Osteoblast (primary cell): Measurements from ENCODE around the gene TOP3A. TPM values are rescaled to one million over a fixed set of nuclear protein-coding genes. Genes with fewer than 3 reads are reported as not detected.

ENCODE experiments used
- DNase-seq: peaks from one replicate; pipeline ENCODE4 v3.0.0; 2011; ENCODE audit warnings: low spot score, mixed read lengths; ENCODE audit not compliant: insufficient read length; ENCODE audit errors: missing footprints
- H2AFZ ChIP-seq: 2 replicates; pipeline ENCODE4 v1.6.0; 2011; ENCODE audit warnings: mild to moderate bottlenecking, low read length
- H3K27ac ChIP-seq: 2 replicates; pipeline ENCODE4 v1.5.1; 2011; ENCODE audit warnings: mild to moderate bottlenecking, low read depth, low read length, moderate library complexity
- H3K27me3 ChIP-seq: 2 replicates; pipeline ENCODE4 v1.6.0; 2012; ENCODE audit warnings: mild to moderate bottlenecking, control low read depth, inconsistent platforms, low read length, moderate library complexity; ENCODE audit not compliant: insufficient read depth
- H3K36me3 ChIP-seq: 2 replicates; pipeline ENCODE4 v1.5.1; 2011; ENCODE audit warnings: mild to moderate bottlenecking, low read length, control low read depth, moderate library complexity; ENCODE audit not compliant: insufficient read depth
- H3K4me1 ChIP-seq: 2 replicates; pipeline ENCODE4 v1.5.1; 2011; ENCODE audit warnings: mild to moderate bottlenecking, low read length, control low read depth, moderate library complexity; ENCODE audit not compliant: insufficient read depth
- H3K4me2 ChIP-seq: 2 replicates; pipeline ENCODE4 v1.6.0; 2011; ENCODE audit warnings: mild to moderate bottlenecking, low read length; ENCODE audit not compliant: insufficient read depth
- H3K4me3 ChIP-seq: fragments of 200-600 bp; sonication (generic); 3 replicates; pipeline ENCODE4 v1.5.1; 2012; ENCODE audit warnings: mild to moderate bottlenecking, low read length, inconsistent platforms; ENCODE audit not compliant: insufficient read depth
- H3K79me2 ChIP-seq: 2 replicates; pipeline ENCODE4 v1.6.0; 2012; ENCODE audit warnings: mild to moderate bottlenecking, low read length, control low read depth, inconsistent platforms; ENCODE audit not compliant: insufficient read depth
- H3K9me3 ChIP-seq: 2 replicates; pipeline ENCODE4 v1.5.1; 2011; ENCODE audit warnings: low read depth, low read length, control low read depth
- H4K20me1 ChIP-seq: 2 replicates; pipeline ENCODE4 v1.6.0; 2012; ENCODE audit warnings: mild to moderate bottlenecking, low read length, control low read depth; ENCODE audit not compliant: insufficient read depth
- total RNA-seq: library from RNA; depleted of rRNA; stranded (reverse); fragments of >200 nt; gene quantifications from 2 replicates; pipeline ENCODE4 v1.2.3, GENCODE V29; 2012
- TF ChIP-seq, protein P1 (sequence below): IDR thresholded peaks from 2 replicates; pipeline ENCODE4 v1.5.1; 2011; ENCODE audit warnings: mild to moderate bottlenecking, low read depth, low read length, moderate library complexity; ENCODE audit errors: extremely low read depth

TOP3A gene
- total RNA-seq, 1 donor, result 36.2 TPM

DNA sequence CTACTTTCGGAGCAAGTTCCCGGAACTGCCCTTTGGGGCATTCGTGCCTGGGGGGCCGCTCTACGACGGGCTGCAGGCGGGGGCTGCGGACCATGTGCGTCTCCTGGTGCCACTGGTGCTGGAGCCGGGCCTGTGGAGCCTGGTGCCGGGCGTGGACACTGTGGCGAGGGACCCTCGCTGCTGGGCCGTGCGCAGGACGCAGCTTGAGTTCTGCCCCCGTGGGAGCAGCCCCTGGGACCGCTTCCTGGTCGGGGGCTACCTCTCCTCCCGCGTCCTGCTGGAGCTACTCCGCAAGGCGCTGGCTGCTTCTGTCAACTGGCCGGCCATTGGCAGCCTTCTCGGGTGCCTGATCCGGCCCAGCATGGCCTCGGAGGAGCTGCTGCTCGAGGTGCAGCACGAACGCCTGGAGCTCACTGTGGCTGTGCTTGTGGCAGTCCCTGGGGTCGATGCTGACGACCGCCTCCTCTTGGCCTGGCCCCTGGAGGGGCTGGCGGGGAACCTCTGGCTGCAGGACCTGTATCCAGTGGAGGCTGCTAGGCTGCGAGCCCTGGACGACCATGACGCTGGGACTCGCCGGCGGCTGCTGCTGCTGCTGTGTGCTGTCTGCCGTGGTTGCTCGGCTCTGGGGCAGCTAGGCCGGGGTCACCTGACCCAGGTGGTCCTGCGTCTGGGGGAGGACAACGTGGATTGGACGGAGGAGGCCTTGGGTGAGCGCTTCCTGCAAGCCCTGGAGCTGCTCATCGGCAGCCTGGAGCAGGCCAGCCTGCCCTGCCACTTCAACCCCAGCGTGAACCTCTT lies 50.7 kb downstream of the TOP3A start:
- TF ChIP-seq, protein P1, sequence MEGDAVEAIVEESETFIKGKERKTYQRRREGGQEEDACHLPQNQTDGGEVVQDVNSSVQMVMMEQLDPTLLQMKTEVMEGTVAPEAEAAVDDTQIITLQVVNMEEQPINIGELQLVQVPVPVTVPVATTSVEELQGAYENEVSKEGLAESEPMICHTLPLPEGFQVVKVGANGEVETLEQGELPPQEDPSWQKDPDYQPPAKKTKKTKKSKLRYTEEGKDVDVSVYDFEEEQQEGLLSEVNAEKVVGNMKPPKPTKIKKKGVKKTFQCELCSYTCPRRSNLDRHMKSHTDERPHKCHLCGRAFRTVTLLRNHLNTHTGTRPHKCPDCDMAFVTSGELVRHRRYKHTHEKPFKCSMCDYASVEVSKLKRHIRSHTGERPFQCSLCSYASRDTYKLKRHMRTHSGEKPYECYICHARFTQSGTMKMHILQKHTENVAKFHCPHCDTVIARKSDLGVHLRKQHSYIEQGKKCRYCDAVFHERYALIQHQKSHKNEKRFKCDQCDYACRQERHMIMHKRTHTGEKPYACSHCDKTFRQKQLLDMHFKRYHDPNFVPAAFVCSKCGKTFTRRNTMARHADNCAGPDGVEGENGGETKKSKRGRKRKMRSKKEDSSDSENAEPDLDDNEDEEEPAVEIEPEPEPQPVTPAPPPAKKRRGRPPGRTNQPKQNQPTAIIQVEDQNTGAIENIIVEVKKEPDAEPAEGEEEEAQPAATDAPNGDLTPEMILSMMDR, result no peak
- Histone ChIP-seq H3K27ac (no peak overlapping the region), H3K4me3 (no peak overlapping the region), H3K79me2 (peaks cover 26% of the 10 kb centered on the region), H3K4me1 (peaks cover 22% of the 10 kb centered on the region), H4K20me1 (peaks cover 9% of the 10 kb centered on the region), H3K27me3 (no peaks in the 10 kb centered on the region), H3K9me3 (no peaks in the 10 kb centered on the region), H3K4me2 (no peak overlapping the region), H2AFZ (no peak overlapping the region), H3K36me3 (peaks cover 20% of the 10 kb centered on the region)
- peak; percentile 62 for DNase-seq

DNA sequence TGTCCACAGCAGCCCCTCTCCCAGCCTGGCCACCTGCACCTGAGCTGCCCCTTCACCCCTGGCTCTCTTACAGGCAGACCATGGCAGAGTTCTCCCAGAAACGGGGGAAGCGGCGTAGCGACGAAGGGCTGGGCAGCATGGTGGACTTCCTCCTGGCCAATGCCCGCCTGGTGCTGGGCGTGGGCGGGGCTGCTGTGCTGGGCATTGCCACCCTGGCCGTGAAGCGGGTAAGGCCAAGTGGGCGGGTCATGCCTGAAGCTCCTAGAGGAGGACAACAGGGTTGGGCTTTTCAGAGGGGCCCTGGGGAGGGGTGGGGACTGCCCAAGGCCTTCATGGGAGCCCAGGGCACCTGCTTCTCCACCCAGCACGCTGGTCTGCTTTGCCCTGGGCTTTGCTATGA lies 52.2 kb downstream of the TOP3A start:
- TF ChIP-seq, protein P1, result no peak
- DNase-seq, result peak; percentile 73
- no peaks in the 10 kb centered on the region for H3K27me3 ChIP-seq
- H3K9me3 ChIP-seq, result no peaks in the 10 kb centered on the region
- H3K4me3 ChIP-seq, result no peak overlapping the region
- no peak overlapping the region for H2AFZ ChIP-seq
- H4K20me1 ChIP-seq, result peaks cover 11% of the 10 kb centered on the region
- peaks cover 20% of the 10 kb centered on the region for H3K36me3 ChIP-seq
- H3K4me1 ChIP-seq, result peaks cover 24% of the 10 kb centered on the region
- no peak overlapping the region for H3K27ac ChIP-seq
- peaks cover 33% of the 10 kb centered on the region for H3K79me2 ChIP-seq
- no peak overlapping the region for H3K4me2 ChIP-seq

DNA sequence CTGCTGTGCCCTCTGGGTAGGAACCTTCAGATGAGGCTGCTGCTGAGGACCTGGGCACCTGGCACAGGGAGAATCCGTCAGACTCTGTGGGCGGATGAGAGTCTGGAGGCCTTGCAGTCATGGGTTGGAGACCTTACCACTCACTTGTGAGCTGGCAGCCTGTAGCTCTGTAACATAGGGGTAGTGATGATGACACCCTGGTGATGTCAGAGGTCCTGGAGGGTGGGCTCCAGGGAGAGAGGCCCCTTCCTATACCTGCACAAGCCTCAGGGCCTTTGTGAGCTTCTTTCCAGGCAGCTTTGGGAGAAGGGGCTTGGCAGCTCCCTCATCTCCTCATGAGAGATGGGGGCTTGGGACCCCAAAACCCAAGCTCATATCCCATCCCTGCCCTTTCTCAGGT lies 52.7 kb downstream of the TOP3A start:
- Histone ChIP-seq H3K4me3 (no peak overlapping the region), H2AFZ (no peak overlapping the region), H3K4me2 (no peak overlapping the region), H3K27ac (peak overlapping the region; percentile 82), H4K20me1 (peaks cover 15% of the 10 kb centered on the region), H3K27me3 (no peaks in the 10 kb centered on the region), H3K4me1 (peaks cover 29% of the 10 kb centered on the region), H3K9me3 (no peaks in the 10 kb centered on the region), H3K79me2 (peaks cover 39% of the 10 kb centered on the region), H3K36me3 (peaks cover 20% of the 10 kb centered on the region)
- TF ChIP-seq, protein P1, result no peak
- peak; percentile 84 for DNase-seq

DNA sequence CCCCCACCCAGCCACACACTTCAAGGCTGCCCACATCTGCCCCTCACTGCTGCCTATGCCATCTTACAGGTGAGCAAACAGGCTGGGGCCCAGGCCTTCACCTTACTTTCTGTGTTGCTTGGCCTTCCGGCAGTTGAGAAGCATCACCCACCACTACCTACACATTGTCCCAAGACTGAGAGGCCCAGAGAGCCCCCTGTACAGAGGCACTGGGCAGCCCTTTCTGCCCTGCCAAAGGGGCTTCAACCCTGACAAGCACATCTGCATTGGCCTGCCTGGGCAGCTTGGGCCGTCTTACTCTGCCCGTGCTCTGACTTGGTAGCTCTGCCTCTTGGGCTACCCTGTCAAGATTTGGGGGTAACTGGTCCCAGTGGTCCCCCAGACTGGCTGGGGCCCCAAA lies 53.1 kb downstream of the TOP3A start:
- Histone ChIP-seq H3K27ac (peak overlapping the region; percentile 82), H2AFZ (no peak overlapping the region)
- TF ChIP-seq, protein P1, result no peak

More for the DNA sequence above, 53.1 kb downstream of the TOP3A start:
- peak overlapping the region; percentile 99 for H3K4me3 ChIP-seq
- peak; percentile 85 for DNase-seq
- H4K20me1 ChIP-seq, result peaks cover 19% of the 10 kb centered on the region
- peaks cover 20% of the 10 kb centered on the region for H3K36me3 ChIP-seq
- peaks cover 32% of the 10 kb centered on the region for H3K4me1 ChIP-seq
- no peaks in the 10 kb centered on the region for H3K27me3 ChIP-seq
- peak overlapping the region; percentile 93 for H3K4me2 ChIP-seq
- H3K79me2 ChIP-seq, result peaks cover 43% of the 10 kb centered on the region
- H3K9me3 ChIP-seq, result no peaks in the 10 kb centered on the region
